Limb (tissue), 2 donors: Measurements from ENCODE around the gene UBAP1.
"Not testable (repeated sequence)": the region's sequence is repeated elsewhere in the genome, so short reads cannot be mapped to it uniquely, and the experiment has no call there.

Experiments
- DNase-seq, 2 donors: peaks; one replicate each; pipeline ENCODE4 v3.0.0-alpha.2; 2016; ENCODE audit errors: extremely low spot score in 2 of 2

Gene UBAP1

GRCh38 chr9:34259315-34259714 is 80.5 kb downstream of the UBAP1 start:
- no peak for DNase-seq

- DNase-seq: no peak
Measured at GRCh38 chr9:34262971-34263370, 84.1 kb downstream of the UBAP1 start.

- DNase-seq: no peak
Measured at GRCh38 chr9:34267660-34268059, 88.8 kb downstream of the UBAP1 start.

GRCh38 chr9:34271265-34272006 is 92.6 kb downstream of the UBAP1 start:
- no peak for DNase-seq

GRCh38 chr9:34272101-34272541 is 93.3 kb downstream of the UBAP1 start:
- no peak for DNase-seq

GRCh38 chr9:34273588-34273987 is 94.7 kb downstream of the UBAP1 start:
- DNase-seq: not testable (repeated sequence)

GRCh38 chr9:34275811-34276210 is 97.0 kb downstream of the UBAP1 start:
- no peak for DNase-seq

- DNase-seq: no peak
Measured at GRCh38 chr9:34276772-34277171, 97.9 kb downstream of the UBAP1 start.

- DNase-seq: no peak
Measured at GRCh38 chr9:34279411-34279810, 100.6 kb downstream of the UBAP1 start.

GRCh38 chr9:34282096-34282495 is 103.3 kb downstream of the UBAP1 start:
- no peak for DNase-seq

- no peak for DNase-seq
Measured at GRCh38 chr9:34289159-34289558, 110.3 kb downstream of the UBAP1 start.

GRCh38 chr9:34291023-34291422 is 112.2 kb downstream of the UBAP1 start:
- DNase-seq: no peak

GRCh38 chr9:34291423-34291822 is 112.6 kb downstream of the UBAP1 start:
- no peak for DNase-seq

GRCh38 chr9:34292552-34292951 is 113.7 kb downstream of the UBAP1 start:
- DNase-seq: no peak

GRCh38 chr9:34301064-34301463 is 122.2 kb downstream of the UBAP1 start:
- not testable (repeated sequence) for DNase-seq
